HuH-7 (cell line): ENCODE measurements around the gene CLDN18.
A peak's percentile ranks its signal among the peaks of the same experiment; 100 is the strongest.

ENCODE experiments used
- DNase-seq: peaks from one replicate; pipeline ENCODE4 v3.0.0; 2011; ENCODE audit warnings: low spot score

CLDN18 gene

GRCh38 chr3:138025553-138025952 lies 15.6 kb downstream of the CLDN18 start:
- no peak for DNase-seq

GRCh38 chr3:138027821-138028220 lies 17.9 kb downstream of the CLDN18 start:
- DNase-seq = no peak

GRCh38 chr3:138030734-138031280 lies 20.8 kb downstream of the CLDN18 start:
- no peak for DNase-seq

GRCh38 chr3:138031536-138031935 lies 21.6 kb downstream of the CLDN18 start:
- DNase-seq = no peak

- no peak for DNase-seq
Measured at GRCh38 chr3:138032567-138032966, 22.6 kb downstream of the CLDN18 start.

- no peak for DNase-seq
Measured at GRCh38 chr3:138033202-138033691, 23.3 kb downstream of the CLDN18 start.

GRCh38 chr3:138034918-138035317 lies 25.0 kb downstream of the CLDN18 start:
- no peak for DNase-seq

- DNase-seq = no peak
Measured at GRCh38 chr3:138036572-138036971, 26.6 kb downstream of the CLDN18 start.

GRCh38 chr3:138038725-138039462 lies 28.9 kb downstream of the CLDN18 start:
- DNase-seq = no peak

- no peak for DNase-seq
Measured at GRCh38 chr3:138042043-138042442, 32.1 kb downstream of the CLDN18 start.

GRCh38 chr3:138043266-138044029 lies 33.5 kb downstream of the CLDN18 start:
- no peak for DNase-seq

GRCh38 chr3:138046085-138046484 lies 36.1 kb downstream of the CLDN18 start:
- no peak for DNase-seq

- DNase-seq = no peak
Measured at GRCh38 chr3:138046955-138047354, 37.0 kb downstream of the CLDN18 start.

- no peak for DNase-seq
Measured at GRCh38 chr3:138047596-138048158, 37.7 kb downstream of the CLDN18 start.

- DNase-seq = no peak
Measured at GRCh38 chr3:138049157-138049919, 39.4 kb downstream of the CLDN18 start.

- peak; percentile 20 for DNase-seq
Measured at GRCh38 chr3:138051947-138052802, 42.2 kb downstream of the CLDN18 start.

GRCh38 chr3:138054057-138054456 lies 44.1 kb downstream of the CLDN18 start:
- no peak for DNase-seq

- DNase-seq = no peak
Measured at GRCh38 chr3:138057384-138057783, 47.4 kb downstream of the CLDN18 start.

GRCh38 chr3:138059261-138059660 lies 49.3 kb downstream of the CLDN18 start:
- DNase-seq = no peak

GRCh38 chr3:138060792-138061191 lies 50.8 kb downstream of the CLDN18 start:
- DNase-seq = no peak

GRCh38 chr3:138062037-138062436 lies 52.1 kb downstream of the CLDN18 start:
- no peak for DNase-seq
